Choroid plexus epithelial cell (primary cell): Measurements from ENCODE around the gene PGAP3.

Experiments
- DNase-seq: peaks from one replicate; pipeline ENCODE4 v3.0.0-alpha.2; 2010; ENCODE audit warnings: low read depth
- H3K4me3 ChIP-seq: 2 replicates; pipeline ENCODE4 v1.5.1; 2011; ENCODE audit warnings: low read depth, mild to moderate bottlenecking, control low read depth, low read length, moderate library complexity
- CTCF ChIP-seq: conservative IDR thresholded peaks from 2 replicates; pipeline ENCODE4 v1.5.1; 2011; ENCODE audit warnings: low read depth, mild to moderate bottlenecking, control low read depth, inconsistent platforms, low read length, moderate library complexity

The PGAP3 gene

GRCh38 chr17:39636927-39637736, 50.7 kb downstream of the PGAP3 start, which contains the start of gene STARD3:
STARD3 (plus strand) TSS chr17:39637144; CDS start chr17:39653532, 16,388 bp downstream.
- H3K4me3 ChIP-seq, result peak within 1 kb of the TSS; percentile 96
- TF ChIP-seq CTCF, result no peak
- peak; percentile 91 for DNase-seq

- H3K4me3 ChIP-seq, result peak overlapping the region; percentile 96
- no peak for TF ChIP-seq CTCF
- DNase-seq, result no peak
Observed at GRCh38 chr17:39636587-39636926, 51.3 kb downstream of the PGAP3 start.

GRCh38 chr17:39635614-39636176, 52.2 kb downstream of the PGAP3 start:
- no peak overlapping the region for H3K4me3 ChIP-seq
- DNase-seq, result no peak
- no peak for TF ChIP-seq CTCF

- H3K4me3 ChIP-seq, result no peak overlapping the region
- peak; percentile 73 for TF ChIP-seq CTCF
- DNase-seq, result peak; percentile 69
Observed at GRCh38 chr17:39634384-39634871, 53.4 kb downstream of the PGAP3 start.

- no peak for TF ChIP-seq CTCF
Observed at GRCh38 chr17:39633570-39634183, 54.2 kb downstream of the PGAP3 start.

GRCh38 chr17:39632153-39632941, 55.5 kb downstream of the PGAP3 start:
- no peak overlapping the region for H3K4me3 ChIP-seq
- TF ChIP-seq CTCF, result no peak
- no peak for DNase-seq

More at GRCh38 chr17:39633570-39634183, 54.2 kb downstream of the PGAP3 start:
- no peak overlapping the region for H3K4me3 ChIP-seq
- no peak for DNase-seq
